ENCODE data around the gene GALE.
"Not testable (repeated sequence)": the region's sequence is repeated elsewhere in the genome, so short reads cannot be mapped to it uniquely, and the experiment has no call there.

Gene GALE

GRCh38 chr1:23792151-23792945, 8.2 kb downstream of the GALE start:
- no peak for DNase-seq (ENCODE audit: low read depth)

GRCh38 chr1:23791516-23792047, 9.0 kb downstream of the GALE start:
- no peak for DNase-seq (ENCODE audit: low read depth)

DNA sequence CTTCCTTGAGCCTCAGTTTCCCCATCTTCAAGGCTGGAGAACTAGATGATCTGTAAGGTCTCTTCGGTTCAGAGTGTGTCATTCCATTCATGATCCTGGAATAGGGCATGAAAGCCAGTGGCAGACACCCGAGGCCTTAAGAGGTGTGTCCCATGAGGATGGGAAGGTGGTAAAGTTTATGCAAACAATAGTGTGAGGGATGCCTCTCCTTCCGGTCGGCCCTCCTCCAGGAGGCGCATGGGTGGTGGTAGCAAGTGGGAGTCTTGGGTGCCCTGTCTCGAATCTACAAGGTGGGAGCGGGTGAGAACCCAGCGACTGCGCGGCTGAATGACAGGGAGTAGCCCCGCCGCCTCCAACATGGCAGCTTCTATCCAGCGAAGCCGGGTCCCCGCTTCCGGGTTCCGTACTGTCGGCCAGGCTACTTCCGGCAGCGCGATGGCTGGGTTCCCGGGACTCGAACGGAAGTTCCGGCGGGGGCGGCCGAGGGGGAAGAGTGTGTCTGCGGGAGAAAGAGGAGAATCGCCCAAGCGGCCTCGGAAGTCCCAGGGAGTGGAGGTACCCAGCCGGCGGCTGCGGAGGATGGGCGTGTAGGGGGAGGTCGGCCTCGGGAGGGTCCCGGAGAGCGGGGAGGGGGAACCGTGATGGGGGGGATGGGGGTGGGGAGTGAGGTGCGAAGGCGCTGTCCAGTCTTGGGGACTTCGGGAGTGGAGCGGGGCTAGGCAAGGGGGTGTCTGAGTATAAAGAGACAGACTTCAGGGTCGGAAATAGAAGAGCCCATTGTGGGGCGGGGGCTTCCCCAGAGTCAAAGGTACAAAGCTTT, 9.6 kb downstream of the GALE start, which contains the start of gene LYPLA2:
LYPLA2 (plus strand) TSS at position 450 of the 820 bp plus-strand sequence. CDS start 1,538 bp downstream, outside the sequence.
- DNase-seq (ENCODE audit: low read depth), result peak; percentile 71

DNA sequence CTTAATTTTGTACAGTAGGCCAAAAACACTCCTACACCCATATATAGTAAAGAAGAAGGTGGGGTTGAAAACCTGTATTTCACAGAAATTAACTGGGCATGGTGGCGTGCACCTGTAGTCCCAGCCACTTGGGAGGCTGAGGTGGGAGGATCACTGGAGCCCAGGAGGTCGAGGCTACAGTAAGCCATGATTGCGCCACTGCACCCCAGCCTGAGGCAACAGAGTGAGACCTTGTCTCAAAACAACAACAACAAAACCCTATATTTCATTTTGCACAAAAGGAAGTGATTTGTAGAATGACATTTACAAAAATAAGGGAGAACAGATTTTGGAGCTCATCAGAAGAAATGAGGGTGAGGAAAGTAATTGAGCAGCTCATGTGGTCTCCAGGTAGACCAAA, 11.9 kb downstream of the GALE start:
- DNase-seq (ENCODE audit: low read depth), result no peak

- DNase-seq (ENCODE audit: low read depth), result no peak
Observed at GRCh38 chr1:23787701-23788100, 12.9 kb downstream of the GALE start.

DNA sequence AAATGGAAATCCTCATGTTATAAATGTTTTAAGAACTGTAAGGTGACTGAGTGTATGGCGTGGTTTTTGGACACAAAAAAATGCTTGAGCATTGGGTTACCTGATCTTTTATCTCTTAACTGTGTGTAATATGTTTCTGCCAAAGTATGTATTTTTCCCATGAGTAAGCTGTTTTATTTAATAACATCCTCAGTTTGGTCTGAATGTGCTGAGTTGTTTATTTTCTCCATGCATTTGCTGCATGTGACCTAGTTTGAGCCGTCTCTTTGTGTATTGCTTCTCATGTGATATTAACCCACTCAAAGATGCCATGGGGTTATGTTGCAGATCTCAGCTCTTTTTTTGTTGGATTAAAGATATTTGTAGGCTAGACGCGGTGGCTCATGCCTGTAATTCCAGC, 15.7 kb downstream of the GALE start:
- no peak for DNase-seq (ENCODE audit: low read depth)

DNA sequence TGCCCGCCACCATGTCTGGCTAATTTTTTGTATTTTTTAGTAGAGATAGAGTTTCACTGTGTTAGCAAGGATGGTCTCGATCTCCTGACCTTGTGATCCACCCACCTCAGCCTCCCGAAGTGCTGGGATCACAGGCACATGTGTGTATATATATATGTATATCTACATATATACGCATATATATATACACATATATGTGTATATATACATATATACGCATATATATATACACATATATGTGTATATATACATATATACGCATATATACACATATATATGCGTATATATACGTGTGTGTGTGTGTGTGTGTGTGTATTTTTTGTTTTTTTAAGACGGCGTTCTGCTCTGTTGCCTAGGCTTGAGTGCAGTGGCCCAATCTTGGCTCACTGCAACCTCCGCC, 17.4 kb downstream of the GALE start:
- not testable (repeated sequence) for DNase-seq (ENCODE audit: low read depth)

- DNase-seq (ENCODE audit: low read depth), result no peak
Observed at GRCh38 chr1:23779826-23780371, 20.7 kb downstream of the GALE start.

GRCh38 chr1:23777979-23778814, 22.4 kb downstream of the GALE start, which contains the start of gene PITHD1:
PITHD1 (plus strand) TSS chr1:23778418; CDS start chr1:23778516, 98 bp downstream.
- peak; percentile 68 for DNase-seq (ENCODE audit: low read depth)

DNA sequence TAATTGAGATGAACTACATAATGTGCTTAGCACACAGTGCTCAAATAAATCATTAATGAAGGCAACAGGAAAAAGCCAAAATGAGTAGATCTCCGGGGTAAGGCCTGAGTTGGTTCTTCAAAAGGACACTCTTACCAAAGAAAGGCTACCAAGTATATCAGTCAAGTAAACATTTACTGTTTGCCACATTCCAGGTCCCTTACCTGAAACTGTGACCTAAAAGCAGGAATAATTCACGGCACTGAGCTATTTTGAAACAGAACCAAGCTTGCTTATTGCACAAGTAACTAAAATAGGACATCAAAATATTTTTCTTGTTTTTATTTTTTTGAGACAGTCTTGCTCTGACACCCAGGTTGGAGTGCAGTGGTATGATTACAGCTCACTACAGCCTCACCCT, 24.3 kb downstream of the GALE start:
- no peak for DNase-seq (ENCODE audit: low read depth)

GRCh38 chr1:23774174-23774880, 26.2 kb downstream of the GALE start:
- no peak for DNase-seq (ENCODE audit: low read depth)

GRCh38 chr1:23772854-23773242, 27.7 kb downstream of the GALE start:
- no peak for DNase-seq (ENCODE audit: low read depth)

DNA sequence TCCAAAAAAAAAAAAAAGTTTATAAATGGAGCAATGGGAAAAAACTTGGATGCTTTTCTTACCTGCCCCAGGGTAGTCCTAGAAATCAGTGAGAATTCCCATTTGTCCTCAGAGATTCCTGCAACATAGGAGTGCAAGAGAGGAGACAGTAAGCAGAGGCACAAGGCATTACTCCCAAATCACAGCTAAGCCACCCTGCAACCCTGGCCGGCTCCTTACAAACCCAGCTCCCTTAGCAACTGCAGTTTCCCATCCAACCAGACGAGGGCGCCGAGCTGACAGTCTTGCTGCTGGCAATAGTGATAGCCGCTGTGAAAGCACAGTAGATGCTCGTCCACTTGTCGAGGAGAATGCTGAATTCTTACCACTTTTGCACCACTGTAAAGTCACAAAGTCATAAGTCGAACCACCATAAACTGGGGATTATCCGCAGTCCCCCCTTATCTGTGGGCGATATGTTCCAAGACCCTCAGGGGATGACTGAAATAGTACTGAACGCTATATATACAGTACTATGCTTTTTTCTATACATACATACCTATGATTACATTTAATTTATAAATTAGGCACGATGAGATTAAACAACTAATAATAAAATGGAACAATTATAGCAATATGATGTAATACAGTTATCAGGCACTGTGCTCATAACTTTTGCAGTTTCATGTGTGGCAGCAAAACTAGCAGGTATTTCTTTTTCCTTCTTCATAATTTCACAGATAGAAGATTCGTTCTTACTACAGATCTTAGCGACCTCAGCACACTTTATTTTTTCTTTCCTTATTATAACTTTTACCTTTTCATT, 28.3 kb downstream of the GALE start:
- DNase-seq (ENCODE audit: low read depth), result peak; percentile 63

- DNase-seq (ENCODE audit: low read depth), result no peak
Observed at GRCh38 chr1:23768733-23769132, 31.8 kb downstream of the GALE start.

GRCh38 chr1:23763041-23763577, 37.4 kb downstream of the GALE start:
- no peak for DNase-seq (ENCODE audit: low read depth)

DNA sequence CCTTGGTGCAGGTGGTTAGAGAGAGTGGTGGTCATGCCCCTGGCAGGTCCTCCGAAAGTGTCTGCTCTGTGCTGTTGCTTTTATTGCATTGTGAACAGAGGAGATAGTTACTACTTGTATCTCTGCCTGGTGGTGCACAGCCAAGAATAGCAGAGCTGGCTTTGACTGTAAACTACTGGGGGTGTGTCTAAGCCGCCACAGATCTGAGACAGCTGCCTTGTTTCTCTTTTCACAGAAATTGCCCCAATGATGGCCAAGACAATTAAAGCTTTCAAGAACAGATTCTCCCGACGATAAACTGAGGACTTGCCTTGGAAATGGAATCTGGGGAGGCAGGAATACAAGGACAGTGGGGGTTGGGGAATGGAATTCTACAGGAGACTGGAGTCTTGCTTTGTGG, 41.3 kb downstream of the GALE start:
- DNase-seq (ENCODE audit: low read depth), result no peak

DNA sequence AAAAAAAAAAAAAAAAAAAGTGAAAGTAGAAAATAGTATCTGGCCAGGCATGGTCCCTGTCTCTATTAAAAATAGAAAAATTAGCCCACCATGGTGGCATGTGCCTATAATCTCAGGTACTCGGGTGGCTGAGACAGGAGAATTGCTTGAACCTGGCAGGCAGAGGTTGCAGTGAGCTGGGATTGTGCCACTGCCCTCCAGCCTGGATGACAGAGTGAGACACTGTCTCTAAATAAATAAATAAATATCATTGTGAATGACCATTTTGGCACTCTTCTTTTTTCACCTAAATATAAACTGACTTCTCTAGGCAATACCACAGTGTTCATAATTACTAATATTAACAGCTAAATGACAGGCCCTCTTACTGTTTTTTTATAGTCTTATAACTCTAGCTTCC, 42.7 kb downstream of the GALE start:
- DNase-seq (ENCODE audit: low read depth), result no peak

DNA sequence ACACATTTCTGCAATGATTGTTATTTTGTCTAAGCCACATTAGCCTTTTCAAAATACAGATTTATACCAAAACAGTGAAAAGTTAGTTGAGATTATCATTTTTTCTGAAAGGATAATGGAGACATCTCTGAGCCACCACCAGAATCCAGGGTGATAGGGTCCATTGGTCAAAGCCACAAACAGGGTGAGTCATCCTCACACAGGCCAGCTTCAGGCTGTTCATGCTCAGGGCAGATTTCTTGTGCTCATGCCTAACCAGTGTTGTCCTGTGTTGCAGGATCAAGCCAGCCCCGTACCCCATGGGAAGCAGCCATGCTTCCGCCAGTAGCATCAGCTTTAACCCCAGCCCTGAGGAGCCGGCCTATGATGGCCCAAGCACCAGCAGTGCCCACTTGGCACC, 43.9 kb downstream of the GALE start:
- no peak for DNase-seq (ENCODE audit: low read depth)

DNA sequence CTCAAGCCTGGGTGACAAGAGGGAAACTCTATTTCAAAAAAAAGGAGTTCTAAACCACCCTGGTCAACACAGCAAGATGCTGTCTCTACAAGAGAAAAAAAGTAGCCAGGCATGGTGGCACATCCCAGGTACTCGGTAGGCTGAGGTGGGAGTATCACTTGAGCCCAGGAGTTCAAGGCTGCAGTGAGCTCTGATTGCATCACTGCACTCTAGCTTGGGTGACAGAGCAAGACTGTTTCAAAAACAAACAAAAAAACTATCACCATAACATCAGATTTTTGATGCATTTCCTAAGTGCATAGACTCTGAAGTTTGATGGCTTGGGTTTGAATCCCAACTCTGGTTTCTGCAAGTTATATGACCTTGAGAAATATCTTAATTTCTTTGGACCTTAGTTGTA, 47.6 kb downstream of the GALE start:
- no peak for DNase-seq (ENCODE audit: low read depth)

DNA sequence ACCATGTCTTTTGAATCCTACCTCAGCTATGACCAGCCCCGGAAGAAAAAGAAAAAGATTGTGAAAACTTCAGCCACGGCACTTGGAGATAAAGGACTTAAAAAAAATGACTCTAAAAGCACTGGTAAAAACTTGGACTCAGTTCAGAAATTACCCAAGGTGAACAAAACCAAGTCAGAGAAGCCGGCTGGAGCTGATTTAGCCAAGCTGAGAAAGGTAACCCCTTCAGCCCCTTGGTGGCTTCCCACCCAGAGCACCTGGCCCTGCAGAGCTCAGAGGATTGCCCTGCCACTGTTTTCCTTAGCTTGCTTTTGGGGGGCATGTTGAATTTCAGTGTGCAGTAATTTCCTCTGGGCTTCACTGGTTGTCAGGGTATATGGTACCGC, 48.7 kb downstream of the GALE start:
- no peak for DNase-seq (ENCODE audit: low read depth)

All from stimulated activated CD8-positive, alpha-beta memory T cell treated with anti-CD3 and anti-CD28 coated beads, Interleukin-12 subunit alpha, Interleukin-12 subunit beta, amount 100 ng/mL, for 4 hours (primary cell).